Fibroblast of skin of left quadriceps (primary cell): Measurements from ENCODE around the gene ERBIN.
A peak's percentile ranks its signal among the peaks of the same experiment; 100 is the strongest.
"Not testable (repeated sequence)": the region's sequence is repeated elsewhere in the genome, so short reads cannot be mapped to it uniquely, and the experiment has no call there.

Experiments used
- DNase-seq, 2 experiments: peaks; one replicate each; pipeline ENCODE4 v3.0.0-alpha.2; 2013; ENCODE audit warnings: low read depth in 2 of 2

ERBIN gene

GRCh38 chr5:65967288-65968066 lies 41.1 kb downstream of the ERBIN start:
- DNase-seq: no peak

GRCh38 chr5:65969539-65970393 lies 43.4 kb downstream of the ERBIN start:
- no peak for DNase-seq

- no peak for DNase-seq
Observed at GRCh38 chr5:65970481-65971367, 44.3 kb downstream of the ERBIN start.

GRCh38 chr5:65971643-65972042 lies 45.3 kb downstream of the ERBIN start:
- DNase-seq: no peak

GRCh38 chr5:65972896-65973295 lies 46.5 kb downstream of the ERBIN start:
- not testable (repeated sequence) for DNase-seq

GRCh38 chr5:65978251-65978650 lies 51.9 kb downstream of the ERBIN start:
- DNase-seq: no peak

GRCh38 chr5:65981548-65981947 lies 55.2 kb downstream of the ERBIN start:
- DNase-seq: no peak

GRCh38 chr5:65981969-65982619 lies 55.7 kb downstream of the ERBIN start:
- DNase-seq: no peak

- DNase-seq: no peak
Observed at GRCh38 chr5:65982635-65983034, 56.3 kb downstream of the ERBIN start.

- no peak for DNase-seq
Observed at GRCh38 chr5:65984098-65984885, 57.9 kb downstream of the ERBIN start.

GRCh38 chr5:65986050-65986451 lies 59.7 kb downstream of the ERBIN start:
- peak; percentile 77 to 79 for DNase-seq

- DNase-seq: no peak
Observed at GRCh38 chr5:65986796-65987195, 60.4 kb downstream of the ERBIN start.

- DNase-seq: no peak
Observed at GRCh38 chr5:65987982-65988381, 61.6 kb downstream of the ERBIN start.

- DNase-seq: no peak
Observed at GRCh38 chr5:65989158-65989557, 62.8 kb downstream of the ERBIN start.

- DNase-seq: no peak
Observed at GRCh38 chr5:65992630-65993029, 66.3 kb downstream of the ERBIN start.

- no peak for DNase-seq
Observed at GRCh38 chr5:65994117-65994786, 67.9 kb downstream of the ERBIN start.

- DNase-seq: no peak
Observed at GRCh38 chr5:65999061-65999723, 72.8 kb downstream of the ERBIN start.

GRCh38 chr5:66001952-66002351 lies 75.6 kb downstream of the ERBIN start:
- no peak for DNase-seq

GRCh38 chr5:66002415-66002814 lies 76.0 kb downstream of the ERBIN start:
- no peak for DNase-seq
